GM19238 (cell line): ENCODE data around the gene TIMP1.

Experiments used
- DNase-seq: peaks from one replicate; pipeline ENCODE4 v3.0.0; 2011; ENCODE audit warnings: low spot score; ENCODE audit not compliant: insufficient read length

Gene TIMP1

DNA sequence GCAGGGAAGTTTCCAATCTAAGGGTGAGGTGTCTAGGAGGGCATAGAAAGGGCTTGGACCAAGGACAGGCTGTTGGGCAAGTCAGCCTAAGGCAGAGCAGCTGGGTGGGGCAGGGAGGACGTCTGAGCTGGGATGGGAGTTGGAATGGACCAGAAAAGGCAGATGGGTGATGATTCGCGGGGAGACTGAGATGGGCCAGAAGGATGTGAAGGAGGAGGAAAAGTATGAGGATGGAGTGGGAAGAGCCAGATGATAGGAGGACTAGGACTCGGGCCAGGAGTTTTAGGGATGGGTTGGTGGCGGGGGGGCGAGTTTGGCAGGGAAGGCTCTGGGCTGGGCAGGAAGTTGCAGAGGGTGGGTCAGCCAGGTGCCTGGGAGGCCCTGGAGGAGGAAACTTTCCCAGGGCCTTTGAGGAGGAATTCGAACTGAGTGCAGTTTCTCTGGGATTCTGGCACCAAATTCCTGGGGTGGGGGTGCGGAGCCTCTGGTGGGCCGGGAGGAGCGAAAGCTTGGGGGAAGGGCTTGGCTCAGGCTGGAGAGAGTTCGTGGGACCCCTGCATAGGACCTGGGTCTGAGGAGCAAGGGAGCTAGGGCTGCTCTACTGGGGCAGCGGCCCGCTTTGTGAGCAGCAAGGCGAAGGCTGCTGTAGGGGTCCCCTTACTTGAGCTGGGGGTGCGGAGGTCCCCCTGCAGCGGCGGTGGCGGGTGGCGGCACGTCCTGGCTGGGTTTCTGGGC is 8.7 kb upstream of the TIMP1 start:
- DNase-seq = no peak

DNA sequence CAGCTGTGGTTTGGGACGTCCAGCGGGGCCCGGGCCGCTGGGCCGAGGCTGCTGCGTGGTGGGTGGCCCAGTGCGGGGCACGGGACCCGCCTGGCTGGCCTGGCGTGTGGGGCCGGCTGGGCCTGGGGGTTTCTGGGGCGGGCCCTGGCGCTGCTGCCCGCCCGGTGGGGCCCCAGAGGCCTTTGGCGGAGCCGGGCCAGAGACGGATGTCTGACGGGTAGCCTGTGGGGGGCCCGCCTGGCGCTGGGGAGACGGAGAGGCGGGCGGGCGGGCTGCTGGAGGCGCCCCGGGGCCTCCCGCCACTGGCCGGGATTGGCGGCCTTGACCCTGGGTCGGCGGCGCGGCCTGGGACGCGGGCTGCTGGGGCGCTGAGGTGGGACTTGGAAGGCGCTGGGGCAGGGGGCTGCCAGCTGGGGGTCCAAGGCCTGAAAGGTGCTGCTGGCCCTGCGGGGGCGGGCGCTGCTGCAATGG is 8.1 kb upstream of the TIMP1 start:
- no peak for DNase-seq

GRCh38 chrX:47574547-47575301 is 7.5 kb upstream of the TIMP1 start:
- DNase-seq = no peak

DNA sequence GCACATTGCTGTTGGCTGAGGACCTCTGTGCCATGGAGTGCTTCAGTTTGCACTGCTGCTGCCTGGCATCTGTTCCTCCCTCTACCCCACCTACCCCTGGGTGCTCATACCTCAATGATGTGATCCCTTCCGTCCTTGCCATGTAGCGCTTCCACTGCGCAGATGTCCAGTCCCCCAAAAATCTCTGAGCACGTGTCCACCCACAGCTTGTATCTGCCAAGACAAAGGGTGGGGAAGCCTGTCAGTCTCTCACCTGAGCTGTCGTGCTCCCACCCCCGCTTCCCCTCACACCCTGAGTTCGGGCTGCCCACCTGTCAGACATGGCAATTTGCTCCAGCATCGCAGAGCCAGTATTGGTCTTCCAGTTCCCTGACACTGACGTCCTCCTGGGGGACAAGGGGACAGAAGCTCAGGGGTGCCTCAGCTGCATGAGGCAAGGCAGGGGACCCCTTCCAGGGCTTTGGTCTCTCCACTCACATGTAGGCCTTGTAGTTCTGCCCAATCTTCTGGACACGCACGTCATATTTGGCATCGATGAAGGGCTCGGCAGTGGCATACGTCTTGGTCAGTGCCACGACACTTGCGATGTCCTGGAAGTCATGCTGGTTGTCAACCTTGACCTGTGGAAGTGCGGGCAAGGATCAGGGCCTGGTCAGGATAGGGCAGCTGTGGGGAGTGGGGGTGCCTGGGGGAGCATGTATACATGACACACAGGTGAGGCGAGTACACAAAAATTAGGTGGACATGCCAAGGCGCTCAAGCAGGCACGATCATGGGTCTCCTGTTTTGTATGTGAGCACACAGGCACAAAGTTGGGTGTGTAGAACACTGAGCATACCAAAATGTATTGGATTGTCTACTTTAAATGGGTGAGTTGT is 6.0 kb upstream of the TIMP1 start:
- DNase-seq = no peak

DNA sequence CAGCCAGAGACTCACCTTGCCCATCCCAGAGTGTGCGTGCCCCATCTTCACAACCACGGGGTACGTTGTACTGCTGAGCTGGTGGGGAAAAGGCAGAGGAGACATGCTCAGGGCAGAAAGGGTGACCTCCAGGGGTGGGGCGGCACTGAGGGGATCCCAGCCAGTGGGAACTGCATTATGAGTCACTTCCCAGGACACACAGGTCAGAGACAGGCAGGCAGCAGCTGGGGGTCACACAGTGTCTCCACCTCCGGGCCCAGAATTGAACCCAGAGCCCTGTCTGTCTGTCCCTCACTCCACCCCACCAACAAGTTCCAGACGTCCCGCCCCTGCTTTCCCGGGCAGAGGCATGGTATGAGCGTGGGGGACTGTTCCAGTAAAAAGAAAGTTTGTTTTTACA is 4.8 kb upstream of the TIMP1 start:
- DNase-seq = no peak

DNA sequence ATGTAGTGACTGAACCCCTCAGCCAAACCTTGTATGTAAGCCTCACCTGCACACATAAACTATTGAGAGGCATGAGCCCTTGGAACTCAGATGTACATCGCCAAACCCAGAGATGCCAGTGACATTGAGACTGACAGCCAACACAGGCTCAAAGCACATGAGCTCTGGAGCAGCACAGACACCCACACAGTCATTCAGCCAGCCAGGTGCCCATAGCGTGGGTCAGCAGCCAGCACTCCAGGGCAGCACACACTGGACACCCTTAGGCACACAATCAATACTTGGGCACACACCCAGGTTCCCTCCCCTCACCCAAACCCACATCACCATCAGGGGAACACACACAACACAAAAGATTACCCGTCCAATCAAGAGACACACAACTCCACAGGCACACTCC is 4.3 kb upstream of the TIMP1 start:
- DNase-seq = no peak

GRCh38 chrX:47578692-47579091 is 3.5 kb upstream of the TIMP1 start:
- DNase-seq = no peak

- no peak for DNase-seq
Measured at GRCh38 chrX:47579537-47579936, 2.7 kb upstream of the TIMP1 start.

DNA sequence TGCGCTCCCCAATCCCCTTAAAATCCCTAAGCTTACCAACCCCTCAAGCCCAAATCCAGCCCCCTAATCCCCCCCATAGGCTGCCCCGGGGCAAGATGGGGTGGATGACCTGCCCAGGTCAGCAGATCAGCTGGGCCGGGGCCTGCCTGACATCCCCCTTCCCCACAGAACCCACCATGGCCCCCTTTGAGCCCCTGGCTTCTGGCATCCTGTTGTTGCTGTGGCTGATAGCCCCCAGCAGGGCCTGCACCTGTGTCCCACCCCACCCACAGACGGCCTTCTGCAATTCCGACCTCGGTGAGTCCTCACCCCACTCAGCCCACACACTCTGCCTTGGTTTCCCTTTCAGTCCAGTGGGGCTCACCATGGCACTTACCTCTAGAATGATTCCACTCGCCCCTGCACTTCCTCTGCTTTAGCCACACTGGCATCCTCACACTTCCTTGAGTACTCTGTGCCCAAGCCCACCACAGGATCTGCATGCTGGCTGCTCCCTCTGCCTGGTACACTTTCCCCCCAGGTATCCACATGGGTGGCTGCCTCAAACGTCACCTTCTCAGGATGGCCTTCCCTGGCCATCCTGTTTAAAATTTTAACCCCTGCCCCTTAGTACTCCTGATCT is 1.1 kb downstream of the TIMP1 start:
- no peak for DNase-seq

GRCh38 chrX:47584714-47585113 is 2.5 kb downstream of the TIMP1 start:
- DNase-seq = no peak

GRCh38 chrX:47585273-47585672 is 3.0 kb downstream of the TIMP1 start:
- DNase-seq = no peak

- DNase-seq = no peak
Measured at GRCh38 chrX:47586043-47586787, 4.0 kb downstream of the TIMP1 start.

GRCh38 chrX:47587091-47587891 is 5.1 kb downstream of the TIMP1 start:
- no peak for DNase-seq

- DNase-seq = no peak
Measured at GRCh38 chrX:47587906-47588735, 5.9 kb downstream of the TIMP1 start.

- no peak for DNase-seq
Measured at GRCh38 chrX:47590984-47591383, 8.7 kb downstream of the TIMP1 start.

DNA sequence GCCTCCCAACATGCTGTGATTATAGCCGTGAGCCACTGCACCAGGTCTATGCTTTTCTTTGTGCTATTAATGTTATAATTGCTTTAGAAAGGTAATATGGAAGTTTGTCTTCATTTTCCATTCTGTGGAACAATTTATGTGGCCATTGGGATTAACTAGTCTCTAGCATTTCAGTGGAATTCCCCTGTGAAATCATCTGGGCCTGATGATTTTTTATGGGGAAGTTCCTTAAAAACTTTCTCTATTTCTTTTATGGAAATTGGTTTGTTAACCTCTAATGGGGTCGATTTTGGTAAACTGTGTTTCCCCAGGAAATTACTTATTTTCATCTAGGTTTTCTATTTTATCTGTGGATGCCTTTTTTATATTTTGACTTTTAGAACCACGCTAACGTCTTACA is 11.3 kb downstream of the TIMP1 start:
- no peak for DNase-seq

- no peak for DNase-seq
Measured at GRCh38 chrX:47595716-47596251, 13.5 kb downstream of the TIMP1 start.

DNA sequence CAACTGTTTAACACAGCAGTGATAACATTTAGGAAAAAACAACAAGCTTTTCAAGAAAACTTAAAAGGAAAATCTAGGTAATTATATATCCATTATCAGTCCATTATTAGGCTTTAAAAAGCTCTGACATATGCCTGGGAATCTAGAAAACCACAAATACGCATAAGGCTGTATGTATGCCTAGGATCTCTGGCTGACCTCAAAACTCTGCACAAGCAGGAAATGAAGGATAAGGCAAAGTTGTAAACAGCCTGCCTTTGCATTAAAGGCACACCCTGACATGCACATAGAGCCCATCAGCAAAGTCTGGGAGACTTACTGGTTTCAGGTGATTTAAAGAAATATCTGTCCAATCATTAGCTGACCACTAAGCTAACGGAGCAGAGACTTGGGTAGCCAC is 14.0 kb downstream of the TIMP1 start:
- no peak for DNase-seq

DNA sequence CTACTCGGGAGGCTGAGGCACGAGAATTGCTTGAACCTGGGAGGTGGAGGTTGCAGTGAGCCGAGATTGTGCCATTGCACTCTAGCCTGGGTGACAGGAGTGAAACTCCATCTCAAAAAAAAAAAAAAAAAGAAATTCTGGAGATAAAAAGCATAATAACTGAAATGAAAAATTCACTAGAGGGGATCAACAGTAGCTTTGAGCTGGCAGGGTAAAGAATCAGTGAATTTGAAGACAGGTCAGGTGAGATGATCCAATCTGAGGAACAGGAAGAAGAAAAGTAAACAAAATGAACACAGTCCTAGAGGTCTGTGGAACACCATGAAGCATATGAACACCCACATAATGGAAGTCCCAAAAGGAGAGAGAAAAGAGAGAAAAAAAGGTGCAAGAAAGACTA is 15.0 kb downstream of the TIMP1 start:
- DNase-seq = no peak
